ENCODE results near the gene UBE2C.

The UBE2C gene

GRCh38 chr20:45772693-45773092 is 39.8 kb upstream of the UBE2C start:
- Histone ChIP-seq H3K27me3 (replicated peaks; ENCODE audit: control insufficient read depth, insufficient read depth, low read length) (no peaks in the 10 kb centered on the region), H3K36me3 (ENCODE audit: control insufficient read depth, insufficient read depth, low read length) (no peaks in the 10 kb centered on the region), H3K4me3 (replicated peaks; ENCODE audit: low read depth, low read length) (no peak overlapping the region)
- TF ChIP-seq, protein P1, sequence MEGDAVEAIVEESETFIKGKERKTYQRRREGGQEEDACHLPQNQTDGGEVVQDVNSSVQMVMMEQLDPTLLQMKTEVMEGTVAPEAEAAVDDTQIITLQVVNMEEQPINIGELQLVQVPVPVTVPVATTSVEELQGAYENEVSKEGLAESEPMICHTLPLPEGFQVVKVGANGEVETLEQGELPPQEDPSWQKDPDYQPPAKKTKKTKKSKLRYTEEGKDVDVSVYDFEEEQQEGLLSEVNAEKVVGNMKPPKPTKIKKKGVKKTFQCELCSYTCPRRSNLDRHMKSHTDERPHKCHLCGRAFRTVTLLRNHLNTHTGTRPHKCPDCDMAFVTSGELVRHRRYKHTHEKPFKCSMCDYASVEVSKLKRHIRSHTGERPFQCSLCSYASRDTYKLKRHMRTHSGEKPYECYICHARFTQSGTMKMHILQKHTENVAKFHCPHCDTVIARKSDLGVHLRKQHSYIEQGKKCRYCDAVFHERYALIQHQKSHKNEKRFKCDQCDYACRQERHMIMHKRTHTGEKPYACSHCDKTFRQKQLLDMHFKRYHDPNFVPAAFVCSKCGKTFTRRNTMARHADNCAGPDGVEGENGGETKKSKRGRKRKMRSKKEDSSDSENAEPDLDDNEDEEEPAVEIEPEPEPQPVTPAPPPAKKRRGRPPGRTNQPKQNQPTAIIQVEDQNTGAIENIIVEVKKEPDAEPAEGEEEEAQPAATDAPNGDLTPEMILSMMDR (IDR thresholded peaks at IDR 0.05; ENCODE audit: insufficient read depth, low read length, poor library complexity, severe bottlenecking), result no peak
- no peak for DNase-seq (ENCODE audit: extremely low read depth, insufficient read length)

- TF ChIP-seq, protein P1 (IDR thresholded peaks at IDR 0.05; ENCODE audit: insufficient read depth, low read length, poor library complexity, severe bottlenecking), result no peak
- Histone ChIP-seq H3K36me3 (ENCODE audit: control insufficient read depth, insufficient read depth, low read length) (no peaks in the 10 kb centered on the region), H3K27me3 (replicated peaks; ENCODE audit: control insufficient read depth, insufficient read depth, low read length) (no peaks in the 10 kb centered on the region), H3K4me3 (replicated peaks; ENCODE audit: low read depth, low read length) (no peak overlapping the region)
- DNase-seq (ENCODE audit: extremely low read depth, insufficient read length), result no peak
Observed at GRCh38 chr20:45774945-45775344, 37.5 kb upstream of the UBE2C start.

DNA sequence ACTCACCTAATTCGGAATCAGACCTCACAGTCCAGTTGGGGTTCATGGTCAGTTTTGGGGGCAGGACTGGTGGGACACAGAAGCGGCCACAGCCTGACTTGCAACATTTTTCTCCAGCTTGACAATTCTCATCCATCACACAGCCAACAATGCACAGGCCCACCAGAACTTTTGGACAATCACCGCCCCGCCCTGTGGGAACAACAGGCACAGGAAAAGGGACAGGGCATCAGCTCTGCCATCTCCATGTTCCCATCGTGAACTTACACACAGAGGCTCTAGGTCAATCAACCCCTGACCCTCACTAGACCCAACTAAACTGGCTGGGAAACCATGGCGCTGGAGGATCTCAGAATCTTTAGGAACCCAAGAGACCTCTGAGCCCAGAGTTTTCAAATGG is 37.0 kb upstream of the UBE2C start:
- Histone ChIP-seq H3K4me3 (replicated peaks; ENCODE audit: low read depth, low read length) (no peak overlapping the region), H3K27me3 (replicated peaks; ENCODE audit: control insufficient read depth, insufficient read depth, low read length) (no peaks in the 10 kb centered on the region), H3K36me3 (ENCODE audit: control insufficient read depth, insufficient read depth, low read length) (no peaks in the 10 kb centered on the region)
- DNase-seq (ENCODE audit: extremely low read depth, insufficient read length), result no peak
- TF ChIP-seq, protein P1 (IDR thresholded peaks at IDR 0.05; ENCODE audit: insufficient read depth, low read length, poor library complexity, severe bottlenecking), result no peak

- H3K27me3 ChIP-seq (replicated peaks; ENCODE audit: control insufficient read depth, insufficient read depth, low read length), result no peaks in the 10 kb centered on the region
- TF ChIP-seq, protein P1 (IDR thresholded peaks at IDR 0.05; ENCODE audit: insufficient read depth, low read length, poor library complexity, severe bottlenecking), result no peak
- no peak overlapping the region for H3K4me3 ChIP-seq (replicated peaks; ENCODE audit: low read depth, low read length)
- DNase-seq (ENCODE audit: extremely low read depth, insufficient read length), result no peak
- no peaks in the 10 kb centered on the region for H3K36me3 ChIP-seq (ENCODE audit: control insufficient read depth, insufficient read depth, low read length)
Observed at GRCh38 chr20:45776931-45777330, 35.5 kb upstream of the UBE2C start.

DNA sequence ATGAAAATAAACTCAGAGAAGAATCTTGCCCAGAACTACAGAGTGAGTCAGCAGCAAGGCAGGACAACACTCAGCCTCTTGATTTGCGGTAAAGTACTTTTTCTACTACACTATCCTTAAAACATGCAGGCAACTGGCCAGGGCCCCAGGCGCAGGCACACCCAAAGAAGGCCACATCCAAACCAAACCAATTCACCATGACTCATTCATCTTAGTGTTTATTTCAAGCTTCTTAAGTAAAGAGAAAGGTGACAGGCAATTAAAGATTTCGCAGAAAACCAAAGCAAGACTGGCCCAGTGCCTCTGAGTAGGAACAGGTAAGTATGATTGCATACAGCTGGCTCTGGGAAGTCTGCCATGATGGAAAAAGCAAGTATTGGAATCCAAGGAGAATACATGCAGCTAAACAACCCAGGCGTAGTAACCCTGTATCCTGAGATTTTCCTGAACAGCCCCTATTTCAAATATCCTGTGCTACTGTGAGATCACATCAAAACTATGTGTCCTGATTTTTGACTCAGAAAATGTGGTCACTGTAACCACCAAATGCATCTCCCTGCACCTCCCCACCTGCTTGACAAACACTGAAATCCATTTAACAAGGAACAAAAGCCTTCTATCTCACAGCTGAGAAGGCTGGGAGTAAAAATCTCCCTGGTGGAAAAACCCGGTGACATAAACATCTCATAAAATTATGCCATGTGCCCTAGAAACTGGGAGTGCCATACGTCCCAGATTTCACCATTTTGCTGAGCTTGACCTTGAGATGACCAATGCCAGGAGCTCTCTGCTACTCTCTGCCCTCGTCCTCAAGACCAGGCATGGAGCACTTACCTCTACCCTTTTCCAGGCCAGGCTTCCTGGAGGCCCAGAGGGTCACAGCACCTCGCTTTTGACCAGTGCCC is 33.2 kb upstream of the UBE2C start:
- Histone ChIP-seq H3K4me3 (replicated peaks; ENCODE audit: low read depth, low read length) (no peak overlapping the region), H3K27me3 (replicated peaks; ENCODE audit: control insufficient read depth, insufficient read depth, low read length) (no peaks in the 10 kb centered on the region), H3K36me3 (ENCODE audit: control insufficient read depth, insufficient read depth, low read length) (no peaks in the 10 kb centered on the region)
- TF ChIP-seq, protein P1 (IDR thresholded peaks at IDR 0.05; ENCODE audit: insufficient read depth, low read length, poor library complexity, severe bottlenecking), result no peak
- DNase-seq (ENCODE audit: extremely low read depth, insufficient read length), result no peak
